ENCODE data around the gene HAAO. TPM values are rescaled to one million over a fixed set of nuclear protein-coding genes. Genes with fewer than 3 reads are reported as not detected.
"Not testable (repeated sequence)": the region's sequence is repeated elsewhere in the genome, so short reads cannot be mapped to it uniquely, and the experiment has no call there.

HAAO gene
- total RNA-seq, 1 experiment from 2014 or later = 0.74 TPM

- ATAC-seq; H3K36me3 ChIP-seq (ENCODE audit: control insufficient read depth, insufficient read depth, low read length); H3K4me3 ChIP-seq (ENCODE audit: low read depth in 2 of 2, low read length in 2 of 2); H3K9me3 ChIP-seq (ENCODE audit: control insufficient read depth, insufficient read depth, low read depth, low read length); H3K4me1 ChIP-seq (ENCODE audit: control insufficient read depth, insufficient read depth, low read length); BruUV-seq (replicated peaks); intact Hi-C loops (cut with micrococcal nuclease; ENCODE audit: unreplicated experiment); DNase-seq (ENCODE audit: low read depth, low spot score); POLR2A ChIA-PET; H3K27ac ChIP-seq (ENCODE audit: low read length); CTCF ChIA-PET; in situ Hi-C loops (cut with HindIII; ENCODE audit: low pct_unique_long_range_greater_than_20kb, low sequenced_read_pairs); H3K27me3 ChIP-seq (ENCODE audit: control insufficient read depth, insufficient read depth, low read length): not testable (repeated sequence)
These were observed 61.1 kb downstream of the HAAO start for GRCh38 chr2:42731316-42731715.

GRCh38 chr2:42726680-42727079, 65.7 kb downstream of the HAAO start:
- in situ Hi-C loops (cut with HindIII; ENCODE audit: low pct_unique_long_range_greater_than_20kb, low sequenced_read_pairs) = no loop called here
- Histone ChIP-seq H3K9me3 (ENCODE audit: control insufficient read depth, insufficient read depth, low read depth, low read length) (no peaks in the 10 kb centered on the region), H3K27me3 (ENCODE audit: control insufficient read depth, insufficient read depth, low read length) (no peaks in the 10 kb centered on the region), H3K4me3 (ENCODE audit: low read depth in 2 of 2, low read length in 2 of 2) (no peak overlapping the region), H3K36me3 (ENCODE audit: control insufficient read depth, insufficient read depth, low read length) (no peaks in the 10 kb centered on the region), H3K4me1 (ENCODE audit: control insufficient read depth, insufficient read depth, low read length) (no peaks in the 10 kb centered on the region), H3K27ac (ENCODE audit: low read length) (no peak overlapping the region)
- BruUV-seq (replicated peaks) = no TSS peak
- DNase-seq (ENCODE audit: low read depth, low spot score) (no peak), ATAC-seq (no peak)
- CTCF ChIA-PET = no interaction called here
- TF ChIP-seq, protein P1, sequence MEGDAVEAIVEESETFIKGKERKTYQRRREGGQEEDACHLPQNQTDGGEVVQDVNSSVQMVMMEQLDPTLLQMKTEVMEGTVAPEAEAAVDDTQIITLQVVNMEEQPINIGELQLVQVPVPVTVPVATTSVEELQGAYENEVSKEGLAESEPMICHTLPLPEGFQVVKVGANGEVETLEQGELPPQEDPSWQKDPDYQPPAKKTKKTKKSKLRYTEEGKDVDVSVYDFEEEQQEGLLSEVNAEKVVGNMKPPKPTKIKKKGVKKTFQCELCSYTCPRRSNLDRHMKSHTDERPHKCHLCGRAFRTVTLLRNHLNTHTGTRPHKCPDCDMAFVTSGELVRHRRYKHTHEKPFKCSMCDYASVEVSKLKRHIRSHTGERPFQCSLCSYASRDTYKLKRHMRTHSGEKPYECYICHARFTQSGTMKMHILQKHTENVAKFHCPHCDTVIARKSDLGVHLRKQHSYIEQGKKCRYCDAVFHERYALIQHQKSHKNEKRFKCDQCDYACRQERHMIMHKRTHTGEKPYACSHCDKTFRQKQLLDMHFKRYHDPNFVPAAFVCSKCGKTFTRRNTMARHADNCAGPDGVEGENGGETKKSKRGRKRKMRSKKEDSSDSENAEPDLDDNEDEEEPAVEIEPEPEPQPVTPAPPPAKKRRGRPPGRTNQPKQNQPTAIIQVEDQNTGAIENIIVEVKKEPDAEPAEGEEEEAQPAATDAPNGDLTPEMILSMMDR (IDR thresholded peaks at IDR 0.05) = no peak
- TF ChIP-seq POLR2AphosphoS5 (IDR thresholded peaks at IDR 0.05; ENCODE audit: low read depth, low read length) (no peak), SIN3A (IDR thresholded peaks at IDR 0.05; ENCODE audit: borderline replicate concordance, insufficient read depth, low read depth, low read length) (no peak), TCF7L2 (IDR thresholded peaks at IDR 0.05; ENCODE audit: low read depth, low read length) (no peak)
- TF ChIP-seq, protein P2, sequence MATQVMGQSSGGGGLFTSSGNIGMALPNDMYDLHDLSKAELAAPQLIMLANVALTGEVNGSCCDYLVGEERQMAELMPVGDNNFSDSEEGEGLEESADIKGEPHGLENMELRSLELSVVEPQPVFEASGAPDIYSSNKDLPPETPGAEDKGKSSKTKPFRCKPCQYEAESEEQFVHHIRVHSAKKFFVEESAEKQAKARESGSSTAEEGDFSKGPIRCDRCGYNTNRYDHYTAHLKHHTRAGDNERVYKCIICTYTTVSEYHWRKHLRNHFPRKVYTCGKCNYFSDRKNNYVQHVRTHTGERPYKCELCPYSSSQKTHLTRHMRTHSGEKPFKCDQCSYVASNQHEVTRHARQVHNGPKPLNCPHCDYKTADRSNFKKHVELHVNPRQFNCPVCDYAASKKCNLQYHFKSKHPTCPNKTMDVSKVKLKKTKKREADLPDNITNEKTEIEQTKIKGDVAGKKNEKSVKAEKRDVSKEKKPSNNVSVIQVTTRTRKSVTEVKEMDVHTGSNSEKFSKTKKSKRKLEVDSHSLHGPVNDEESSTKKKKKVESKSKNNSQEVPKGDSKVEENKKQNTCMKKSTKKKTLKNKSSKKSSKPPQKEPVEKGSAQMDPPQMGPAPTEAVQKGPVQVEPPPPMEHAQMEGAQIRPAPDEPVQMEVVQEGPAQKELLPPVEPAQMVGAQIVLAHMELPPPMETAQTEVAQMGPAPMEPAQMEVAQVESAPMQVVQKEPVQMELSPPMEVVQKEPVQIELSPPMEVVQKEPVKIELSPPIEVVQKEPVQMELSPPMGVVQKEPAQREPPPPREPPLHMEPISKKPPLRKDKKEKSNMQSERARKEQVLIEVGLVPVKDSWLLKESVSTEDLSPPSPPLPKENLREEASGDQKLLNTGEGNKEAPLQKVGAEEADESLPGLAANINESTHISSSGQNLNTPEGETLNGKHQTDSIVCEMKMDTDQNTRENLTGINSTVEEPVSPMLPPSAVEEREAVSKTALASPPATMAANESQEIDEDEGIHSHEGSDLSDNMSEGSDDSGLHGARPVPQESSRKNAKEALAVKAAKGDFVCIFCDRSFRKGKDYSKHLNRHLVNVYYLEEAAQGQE (IDR thresholded peaks at IDR 0.05; ENCODE audit: insufficient read depth in 1 of 2, low read depth in 2 of 2, low read length in 1 of 2) = no peak
- intact Hi-C loops (cut with micrococcal nuclease; ENCODE audit: unreplicated experiment) = no loop called here
- POLR2A ChIA-PET = no interaction called here

DNA sequence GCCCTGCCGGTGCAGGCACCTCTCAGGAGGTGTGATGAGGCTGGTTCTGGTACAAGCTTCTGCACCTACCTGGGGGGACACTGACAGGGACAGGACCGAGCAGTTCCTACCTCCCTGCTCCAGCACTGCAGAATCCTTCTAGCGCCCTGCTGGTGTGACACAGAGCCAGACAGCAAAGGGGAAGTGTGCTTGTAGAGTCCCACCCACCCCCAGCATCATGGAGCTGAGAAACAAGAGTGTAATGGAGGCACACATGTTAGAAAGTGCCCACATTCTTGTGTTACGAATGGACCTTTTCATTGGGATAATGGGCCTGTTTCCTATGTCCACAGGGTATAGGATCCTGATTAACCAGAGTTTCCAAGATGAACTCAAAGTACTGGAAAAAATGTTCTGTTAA, 66.7 kb downstream of the HAAO start:
- no peak overlapping the region for H3K4me3 ChIP-seq (ENCODE audit: low read depth in 2 of 2, low read length in 2 of 2)
- no peak overlapping the region for H3K27ac ChIP-seq (ENCODE audit: low read length)
- ATAC-seq = no peak
- in situ Hi-C loops (cut with HindIII; ENCODE audit: low pct_unique_long_range_greater_than_20kb, low sequenced_read_pairs) = no loop called here
- BruUV-seq (replicated peaks) = no TSS peak
- ChIA-PET CTCF (no interaction called here), POLR2A (no interaction called here)
- H3K9me3 ChIP-seq (ENCODE audit: control insufficient read depth, insufficient read depth, low read depth, low read length) = no peaks in the 10 kb centered on the region
- TF ChIP-seq POLR2AphosphoS5 (IDR thresholded peaks at IDR 0.05; ENCODE audit: low read depth, low read length) = no peak
- TF ChIP-seq TCF7L2 (IDR thresholded peaks at IDR 0.05; ENCODE audit: low read depth, low read length) = no peak
- TF ChIP-seq, protein P2 (IDR thresholded peaks at IDR 0.05; ENCODE audit: insufficient read depth in 1 of 2, low read depth in 2 of 2, low read length in 1 of 2) = no peak
- TF ChIP-seq, protein P1 (IDR thresholded peaks at IDR 0.05) = no peak
- no peak for TF ChIP-seq SIN3A (IDR thresholded peaks at IDR 0.05; ENCODE audit: borderline replicate concordance, insufficient read depth, low read depth, low read length)
- H3K4me1 ChIP-seq (ENCODE audit: control insufficient read depth, insufficient read depth, low read length) = no peaks in the 10 kb centered on the region
- no peak for DNase-seq (ENCODE audit: low read depth, low spot score)
- H3K27me3 ChIP-seq (ENCODE audit: control insufficient read depth, insufficient read depth, low read length) = no peaks in the 10 kb centered on the region
- intact Hi-C loops (cut with micrococcal nuclease; ENCODE audit: unreplicated experiment) = no loop called here
- H3K36me3 ChIP-seq (ENCODE audit: control insufficient read depth, insufficient read depth, low read length) = no peaks in the 10 kb centered on the region
